Suppressor macrophage treated with lipopolysaccharide for 4 hours (primary cell): Measurements from ENCODE around the gene CD300LG.
"Not testable (repeated sequence)": the region's sequence is repeated elsewhere in the genome, so short reads cannot be mapped to it uniquely, and the experiment has no call there.

Experiments
- DNase-seq: peaks from one replicate; pipeline ENCODE4 v3.0.0-alpha.2; 2020

CD300LG gene

DNA sequence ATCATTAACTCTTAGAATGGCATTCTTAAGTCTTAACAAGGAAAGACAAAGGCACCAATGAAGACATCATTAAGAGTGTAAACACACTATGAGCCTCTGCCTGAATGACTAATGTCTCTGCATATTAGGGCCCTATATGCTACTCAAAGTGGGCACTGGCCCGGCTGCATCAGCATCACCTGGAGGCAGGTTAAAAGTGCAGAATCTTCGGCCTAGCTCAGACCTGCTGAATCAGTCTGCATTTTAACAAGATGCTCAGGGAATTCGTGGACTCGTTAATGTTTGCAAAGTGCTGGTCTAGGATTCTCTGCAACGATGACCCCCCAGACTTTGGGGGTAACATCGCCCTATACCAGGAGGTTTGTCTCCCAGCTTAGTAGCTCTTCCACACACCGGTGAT is 20.8 kb upstream of the CD300LG start:
- no peak for DNase-seq

DNA sequence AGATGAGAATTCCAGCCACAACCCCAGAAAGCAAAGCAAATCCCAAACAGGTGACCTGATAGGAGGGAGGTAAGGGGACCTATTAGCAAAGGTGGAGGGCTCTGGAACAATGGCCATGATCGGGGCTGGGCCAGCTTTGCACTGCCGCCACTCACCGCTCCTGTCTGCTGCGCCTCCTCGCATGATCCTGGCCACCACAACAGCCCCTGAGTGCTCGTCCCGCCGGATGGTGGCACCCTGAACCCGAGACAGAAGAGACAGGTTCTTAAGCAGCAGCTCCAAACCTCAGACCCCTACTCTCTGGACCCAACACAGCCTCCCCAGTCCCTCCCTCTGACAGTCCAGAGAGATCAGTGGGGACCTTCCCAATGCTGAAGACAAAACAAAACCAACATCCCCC is 19.4 kb upstream of the CD300LG start:
- no peak for DNase-seq

GRCh38 chr17:43829738-43830137 is 17.2 kb upstream of the CD300LG start:
- DNase-seq, result no peak

DNA sequence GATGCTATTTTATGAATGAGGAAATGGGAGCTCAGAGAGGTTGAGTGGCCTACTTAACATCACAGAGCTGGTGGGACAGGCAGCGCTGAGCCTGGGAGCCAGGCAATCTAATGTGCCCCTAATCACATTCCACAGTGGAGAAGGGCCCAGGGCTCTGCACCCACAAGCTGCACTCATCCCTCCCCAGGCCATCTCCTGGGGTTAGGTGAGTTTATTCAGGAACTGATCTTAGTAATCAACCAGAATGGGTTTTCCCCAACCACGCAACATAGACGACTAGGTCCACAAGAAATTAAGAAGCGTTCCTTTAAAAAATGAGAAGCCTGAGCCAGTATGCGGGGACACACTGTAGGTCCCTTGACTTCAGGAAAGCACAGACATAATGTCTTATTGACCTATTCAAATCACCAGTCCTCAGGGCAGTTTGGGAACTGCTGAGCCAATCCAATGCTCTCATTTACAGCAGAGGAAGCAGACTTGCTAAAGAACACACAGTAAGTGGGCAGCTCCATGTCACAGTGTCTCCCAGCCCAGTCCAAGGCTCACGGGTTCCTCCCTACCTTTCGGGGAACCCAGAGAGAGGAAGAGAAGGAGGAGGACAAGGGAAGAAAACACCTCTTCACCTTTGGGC is 16.4 kb upstream of the CD300LG start:
- no peak for DNase-seq

DNA sequence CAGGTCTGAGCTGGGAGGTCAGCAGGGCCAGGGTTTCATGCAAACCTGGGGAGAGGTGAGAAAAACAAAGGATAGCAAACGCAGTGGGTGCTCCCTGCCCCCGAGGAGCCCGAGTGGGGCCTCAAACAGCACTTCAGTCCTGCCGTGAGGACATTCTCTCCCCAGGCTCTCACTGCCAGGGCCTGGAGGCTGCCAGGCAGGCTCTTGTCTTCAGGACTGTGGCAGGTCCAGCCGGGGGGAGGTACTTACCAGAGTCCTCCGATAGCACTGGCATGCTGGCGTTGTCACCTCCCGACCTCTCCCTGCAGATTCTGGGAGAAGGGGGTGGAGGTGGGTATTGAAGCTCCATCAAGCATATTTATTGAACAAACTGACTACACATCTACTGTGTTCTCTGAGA is 15.3 kb upstream of the CD300LG start:
- DNase-seq, result no peak

- peak; percentile 36 for DNase-seq
These were observed 14.6 kb upstream of the CD300LG start for GRCh38 chr17:43832168-43832975.

GRCh38 chr17:43832976-43833829 is 13.8 kb upstream of the CD300LG start, which contains the start of gene MPP3:
TSS of gene MPP3 (minus strand) at chr17:43833146. CDS start at chr17:43831906, 1,240 bp downstream.
- peak; percentile 52 for DNase-seq

DNA sequence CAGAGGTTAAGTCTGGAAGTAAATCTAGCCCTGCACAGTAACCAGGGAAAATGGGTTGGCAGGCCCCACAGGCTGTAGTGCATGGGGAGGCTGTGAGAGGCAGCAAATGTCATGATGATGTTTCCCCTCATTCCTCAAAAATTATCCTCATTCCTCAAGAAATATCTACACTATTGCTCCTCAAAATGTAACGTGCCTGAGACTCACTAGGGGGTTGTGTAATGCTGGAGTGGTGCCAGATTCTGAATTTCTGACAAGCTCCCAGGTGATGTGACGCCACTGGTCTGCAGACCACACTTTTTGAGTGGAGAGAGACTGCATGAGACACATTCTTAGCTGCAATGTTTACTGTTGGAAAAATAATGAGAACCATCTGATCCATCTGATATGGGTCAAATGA is 12.9 kb upstream of the CD300LG start:
- DNase-seq, result no peak

DNA sequence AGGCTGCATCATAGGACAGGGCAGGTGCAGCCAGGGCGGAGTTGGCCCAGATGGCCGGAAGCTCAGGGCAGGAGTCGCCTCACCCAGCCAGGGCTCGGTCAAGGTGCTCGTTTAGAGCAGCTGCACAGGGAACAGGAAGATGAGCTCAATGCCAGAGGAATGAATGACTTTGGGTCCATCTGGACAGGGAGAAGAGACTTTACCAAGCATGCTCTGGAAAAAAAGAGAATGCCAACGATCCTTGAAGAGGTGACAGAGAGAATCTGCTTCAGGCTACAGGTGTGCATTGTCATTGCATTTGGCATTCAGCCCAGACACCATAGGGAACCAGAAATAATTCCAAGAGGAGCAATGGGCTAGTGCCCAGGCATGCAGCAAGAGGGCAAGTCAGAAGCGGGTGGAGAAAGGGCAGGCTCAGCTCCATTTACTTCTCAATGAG is 7.3 kb upstream of the CD300LG start:
- DNase-seq, result no peak

DNA sequence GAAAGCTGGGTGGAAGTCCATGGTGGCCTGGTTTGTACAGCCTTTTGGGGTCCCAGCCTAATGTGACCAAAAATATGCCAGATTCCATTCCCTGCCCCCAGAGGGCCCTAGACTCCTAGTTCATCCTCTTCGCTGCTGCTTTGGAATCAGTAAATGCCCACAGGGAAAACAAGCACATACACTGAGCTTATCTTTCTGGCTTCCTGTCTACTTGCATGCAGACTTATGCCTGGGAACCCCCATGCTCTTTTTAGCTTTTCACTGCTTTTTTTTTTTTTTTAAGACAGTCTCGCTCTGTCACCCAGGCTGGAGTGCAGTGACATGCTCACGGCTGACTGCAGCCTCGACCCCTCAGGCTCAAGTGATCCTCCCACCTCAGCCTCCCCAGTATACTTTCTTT is 6.2 kb upstream of the CD300LG start:
- no peak for DNase-seq

DNA sequence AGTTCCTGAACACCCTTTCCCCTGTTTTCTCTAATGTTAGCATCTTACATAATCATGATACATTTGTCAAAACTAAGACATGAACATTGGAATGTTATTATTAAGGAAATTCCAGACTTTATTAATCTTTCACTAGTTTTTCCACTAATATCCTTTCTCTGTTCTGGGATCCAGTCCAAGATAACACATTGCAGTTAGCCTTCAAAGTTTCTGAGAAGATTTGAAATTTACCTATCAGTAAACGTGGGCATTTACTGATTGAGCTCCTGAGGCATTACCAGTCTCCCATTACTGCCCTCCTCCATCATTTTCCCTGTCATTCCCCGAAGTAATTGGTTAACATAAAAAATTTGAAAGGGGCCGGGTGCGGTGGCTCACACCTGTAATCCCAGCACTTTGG is 5.7 kb upstream of the CD300LG start:
- DNase-seq, result no peak

DNA sequence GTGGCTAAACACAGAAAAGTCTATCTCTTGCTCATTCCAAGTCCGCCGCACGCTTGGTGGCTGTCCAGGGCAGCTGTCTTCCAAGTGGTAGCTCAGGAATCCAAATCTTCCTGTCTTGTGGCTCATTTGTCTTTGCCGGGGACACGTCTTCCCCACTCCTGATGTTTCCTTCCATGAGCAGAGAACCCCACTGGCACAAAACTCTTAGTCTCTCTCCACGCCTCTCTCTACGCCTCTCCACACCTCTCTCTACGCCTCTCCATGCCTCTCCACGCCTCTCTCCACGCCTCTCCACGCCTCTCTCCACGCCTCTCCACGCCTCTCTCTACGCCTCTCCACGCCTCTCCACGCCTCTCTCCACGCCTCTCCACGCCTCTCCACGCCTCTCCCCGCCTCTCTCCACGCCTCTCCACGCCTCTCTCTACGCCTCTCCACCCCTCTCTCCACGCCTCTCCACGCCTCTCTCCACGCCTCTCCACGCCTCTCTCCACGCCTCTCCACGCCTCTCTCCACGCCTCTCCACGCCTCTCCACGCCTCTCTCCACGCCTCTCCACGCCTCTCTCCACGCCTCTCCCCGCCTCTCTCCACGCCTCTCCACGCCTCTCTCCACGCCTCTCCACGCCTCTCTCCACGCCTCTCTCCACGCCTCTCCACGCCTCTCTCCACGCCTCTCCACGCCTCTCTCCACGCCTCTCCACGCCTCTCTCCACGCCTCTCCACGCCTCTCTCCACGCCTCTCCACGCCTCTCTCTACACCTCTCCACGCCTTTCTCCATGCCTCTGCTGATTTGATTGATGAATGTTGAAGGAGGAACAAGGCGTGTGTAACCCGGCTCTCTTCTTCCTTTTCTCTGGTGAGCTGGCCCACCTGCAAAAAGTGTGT is 4.6 kb upstream of the CD300LG start:
- DNase-seq, result not testable (repeated sequence)

DNA sequence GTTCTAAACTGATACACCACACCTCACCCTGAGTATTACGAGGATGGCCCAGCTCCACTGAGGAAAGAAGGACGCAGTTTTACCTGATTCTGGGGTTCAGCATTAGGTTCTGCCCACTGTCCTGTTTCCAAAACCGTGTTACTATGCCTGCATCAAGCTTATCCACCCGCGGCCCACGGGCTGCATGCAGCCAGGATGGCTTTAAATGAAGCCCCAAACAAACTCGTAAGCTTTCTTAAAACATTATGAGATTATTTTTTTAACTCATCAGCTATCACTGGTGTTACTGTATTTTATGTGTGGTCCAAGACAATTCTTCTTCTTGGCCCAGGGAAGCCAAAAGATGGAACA is 4.0 kb upstream of the CD300LG start:
- DNase-seq, result no peak

DNA sequence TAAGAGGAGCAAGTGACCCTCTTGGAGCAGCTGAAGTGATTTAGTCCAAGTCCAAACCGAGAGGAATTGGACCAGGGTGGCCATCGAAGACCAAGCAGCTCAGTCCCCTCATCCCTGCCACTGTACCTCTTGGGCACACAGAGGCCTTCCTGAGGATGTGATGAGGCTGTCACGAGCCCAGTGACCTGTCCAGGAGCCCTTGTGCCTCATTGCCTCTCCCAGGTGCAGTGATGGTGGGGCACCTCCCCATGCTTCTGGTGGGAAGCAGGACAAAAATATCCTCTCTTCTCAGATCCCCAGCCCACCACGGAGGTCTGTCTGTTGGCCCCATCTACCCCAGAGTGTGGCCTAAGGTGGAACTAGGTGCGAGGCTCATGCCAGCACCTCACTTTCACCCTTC is 2.7 kb upstream of the CD300LG start:
- DNase-seq, result no peak

DNA sequence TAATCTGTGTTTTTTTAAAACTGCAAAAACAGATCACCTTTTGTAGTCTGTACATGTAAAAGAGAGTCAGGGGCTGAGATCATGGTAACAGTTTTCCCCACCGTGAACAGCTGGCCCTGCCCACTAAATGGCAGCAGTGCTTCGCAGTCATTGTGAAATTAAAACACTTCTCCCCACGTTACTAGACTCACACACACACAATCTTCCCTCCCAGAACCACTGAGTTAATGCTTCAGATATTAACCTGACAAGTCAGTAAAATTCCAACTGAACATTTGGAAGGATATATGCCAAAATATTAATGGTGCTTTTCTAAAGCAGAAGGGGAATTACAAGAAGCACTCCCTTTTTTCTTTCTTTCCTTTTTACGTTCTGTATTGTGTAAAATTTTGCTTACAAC is 1.2 kb upstream of the CD300LG start:
- no peak for DNase-seq

GRCh38 chr17:43846221-43846712 is 709 bp upstream of the CD300LG start:
- peak; percentile 81 for DNase-seq

GRCh38 chr17:43848601-43849000 is 1.6 kb downstream of the CD300LG start:
- DNase-seq, result no peak

- no peak for DNase-seq
These were observed 2.1 kb downstream of the CD300LG start for GRCh38 chr17:43849116-43849515.

DNA sequence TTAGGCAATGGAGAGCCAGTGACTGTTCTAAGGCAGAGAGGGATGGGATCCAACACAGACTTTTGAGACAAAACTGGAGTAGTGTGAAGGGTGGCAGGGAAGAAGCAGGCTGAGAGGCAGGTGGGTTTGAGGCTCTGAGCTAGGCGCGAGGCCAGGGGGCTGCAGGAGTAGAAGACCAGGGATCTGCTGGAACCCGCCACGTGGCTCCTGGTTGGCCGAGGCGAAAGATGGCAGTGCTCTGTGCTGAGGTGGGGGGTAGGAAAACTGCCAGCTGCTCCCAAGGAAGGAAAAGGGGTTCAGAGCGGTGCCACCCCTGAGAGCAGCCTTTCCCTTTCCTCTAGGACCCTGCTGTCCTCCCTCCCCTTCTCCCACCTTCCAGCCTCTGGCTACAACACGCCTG is 5.6 kb downstream of the CD300LG start:
- no peak for DNase-seq

DNA sequence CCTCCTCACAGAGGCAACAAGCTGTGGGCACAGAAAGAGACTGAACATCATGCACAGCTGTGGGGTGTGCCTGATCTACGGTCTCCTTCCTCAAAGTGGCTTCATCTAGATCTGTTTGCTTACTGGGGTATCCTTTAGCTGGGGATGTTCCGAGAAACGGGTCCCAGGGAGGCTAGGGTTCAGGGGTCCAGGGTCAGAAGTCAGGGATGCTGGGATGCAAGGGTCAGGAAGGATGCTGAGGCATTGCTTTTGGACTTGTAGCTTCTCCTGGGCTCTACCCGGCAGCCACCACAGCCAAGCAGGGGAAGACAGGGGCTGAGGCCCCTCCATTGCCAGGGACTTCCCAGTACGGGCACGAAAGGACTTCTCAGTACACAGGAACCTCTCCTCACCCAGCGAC is 6.6 kb downstream of the CD300LG start:
- no peak for DNase-seq

DNA sequence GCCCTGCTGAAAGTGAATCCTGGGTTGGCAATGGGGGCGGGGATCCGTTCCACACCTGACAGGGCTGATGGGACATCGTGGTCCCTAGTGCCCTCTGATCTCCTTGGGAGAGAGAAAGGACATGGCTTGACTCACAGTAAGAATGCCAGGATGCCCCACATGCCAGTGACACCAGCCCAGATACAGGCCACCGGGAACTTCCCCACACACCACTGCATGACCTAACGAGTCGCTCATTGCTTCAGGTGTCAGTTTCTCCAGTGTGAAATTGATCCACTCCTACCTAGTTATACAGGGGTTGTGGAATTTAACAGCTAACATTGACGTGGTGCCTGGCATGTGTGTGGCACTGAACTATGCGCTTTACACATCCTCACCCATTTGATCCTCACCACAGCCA is 7.5 kb downstream of the CD300LG start:
- DNase-seq, result no peak

DNA sequence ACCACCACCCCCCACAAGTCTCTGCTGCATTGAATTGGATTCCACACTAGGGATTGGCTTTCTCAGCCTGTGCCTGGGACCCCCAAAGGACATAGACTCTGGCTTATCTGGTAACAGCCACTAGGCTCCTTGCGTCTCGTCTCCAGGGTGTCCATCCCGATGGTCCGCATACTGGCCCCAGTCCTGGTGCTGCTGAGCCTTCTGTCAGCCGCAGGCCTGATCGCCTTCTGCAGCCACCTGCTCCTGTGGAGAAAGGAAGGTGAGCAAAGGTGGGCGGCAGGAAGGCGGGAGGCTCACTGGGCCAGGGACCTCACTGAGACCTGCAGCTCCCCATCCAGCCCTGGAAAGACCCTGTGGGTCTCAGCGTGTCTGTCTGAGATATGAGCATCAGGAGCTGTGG is 8.1 kb downstream of the CD300LG start:
- no peak for DNase-seq
